ENCODE measurements around the gene IFFO2. TPM values are rescaled to one million over a fixed set of nuclear protein-coding genes. Genes with fewer than 3 reads are reported as not detected.

IFFO2 gene
- total and polyA plus RNA-seq, 12 donors = 5.9 to 23.4 (median 15.8) TPM

GRCh38 chr1:18901147-18901951 is 55.1 kb downstream of the IFFO2 start:
- WGBS, 4 donors = 36 to 54% (median 45%) methylated on average over 8 to 9 of the region's 9 CpGs
- H3K4me1 ChIP-seq (replicated peaks in 1 of 2) = peaks cover 10 to 14% of the 10 kb centered on the region in 2 donors
- H3K27ac ChIP-seq = no peak overlapping the region
- no peak for DNase-seq
- intact Hi-C loops (cut with DNase I) = no loop called here
- peak overlapping the region in 2 of 4 donors; percentile 44 to 94 for H3K4me3 ChIP-seq
- H3K9me3 ChIP-seq (replicated peaks in 1 of 3) = no peaks in the 10 kb centered on the region
- TF ChIP-seq, protein P1, sequence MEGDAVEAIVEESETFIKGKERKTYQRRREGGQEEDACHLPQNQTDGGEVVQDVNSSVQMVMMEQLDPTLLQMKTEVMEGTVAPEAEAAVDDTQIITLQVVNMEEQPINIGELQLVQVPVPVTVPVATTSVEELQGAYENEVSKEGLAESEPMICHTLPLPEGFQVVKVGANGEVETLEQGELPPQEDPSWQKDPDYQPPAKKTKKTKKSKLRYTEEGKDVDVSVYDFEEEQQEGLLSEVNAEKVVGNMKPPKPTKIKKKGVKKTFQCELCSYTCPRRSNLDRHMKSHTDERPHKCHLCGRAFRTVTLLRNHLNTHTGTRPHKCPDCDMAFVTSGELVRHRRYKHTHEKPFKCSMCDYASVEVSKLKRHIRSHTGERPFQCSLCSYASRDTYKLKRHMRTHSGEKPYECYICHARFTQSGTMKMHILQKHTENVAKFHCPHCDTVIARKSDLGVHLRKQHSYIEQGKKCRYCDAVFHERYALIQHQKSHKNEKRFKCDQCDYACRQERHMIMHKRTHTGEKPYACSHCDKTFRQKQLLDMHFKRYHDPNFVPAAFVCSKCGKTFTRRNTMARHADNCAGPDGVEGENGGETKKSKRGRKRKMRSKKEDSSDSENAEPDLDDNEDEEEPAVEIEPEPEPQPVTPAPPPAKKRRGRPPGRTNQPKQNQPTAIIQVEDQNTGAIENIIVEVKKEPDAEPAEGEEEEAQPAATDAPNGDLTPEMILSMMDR (IDR thresholded peaks at IDR 0.05) = no peak
- no peak for TF ChIP-seq POLR2A (IDR thresholded peaks at IDR 0.05)
- H3K36me3 ChIP-seq (replicated peaks in 1 of 2) = peaks cover 0 to 4% of the 10 kb centered on the region in 2 donors
- no peaks in the 10 kb centered on the region for H3K27me3 ChIP-seq

GRCh38 chr1:18900303-18900841 is 56.1 kb downstream of the IFFO2 start:
- Histone ChIP-seq H3K4me1 (replicated peaks in 1 of 2) (peaks cover 10 to 16% of the 10 kb centered on the region in 2 donors), H3K36me3 (replicated peaks in 1 of 2) (no peaks in the 10 kb centered on the region), H3K9me3 (replicated peaks in 1 of 3) (no peaks in the 10 kb centered on the region), H3K27me3 (no peaks in the 10 kb centered on the region), H3K4me3 (no peak overlapping the region), H3K27ac (no peak overlapping the region)
- no peak for DNase-seq
- WGBS, 4 donors = 79 to 87% (median 85%) methylated on average over 9 to 10 of the region's 10 CpGs
- TF ChIP-seq, protein P1 (IDR thresholded peaks at IDR 0.05) = no peak
- TF ChIP-seq POLR2A (IDR thresholded peaks at IDR 0.05) = no peak
- intact Hi-C loops (cut with DNase I) = no loop called here

GRCh38 chr1:18899363-18900049 is 57.0 kb downstream of the IFFO2 start:
- H3K4me3 ChIP-seq = no peak overlapping the region
- H3K36me3 ChIP-seq (replicated peaks in 1 of 2) = no peaks in the 10 kb centered on the region
- TF ChIP-seq, protein P1 (IDR thresholded peaks at IDR 0.05) = no peak
- TF ChIP-seq POLR2A (IDR thresholded peaks at IDR 0.05) = no peak
- DNase-seq = no peak
- 77 to 82% (median 80%) methylated on average over 4 of the region's 4 CpGs for WGBS, 4 donors
- H3K27me3 ChIP-seq = no peaks in the 10 kb centered on the region
- no peaks in the 10 kb centered on the region for H3K9me3 ChIP-seq (replicated peaks in 1 of 3)
- peaks cover 10 to 25% of the 10 kb centered on the region in 2 donors for H3K4me1 ChIP-seq (replicated peaks in 1 of 2)
- intact Hi-C loops (cut with DNase I) = no loop called here
- H3K27ac ChIP-seq = peak overlapping the region in 1 of 5 donors; percentile 39

DNA sequence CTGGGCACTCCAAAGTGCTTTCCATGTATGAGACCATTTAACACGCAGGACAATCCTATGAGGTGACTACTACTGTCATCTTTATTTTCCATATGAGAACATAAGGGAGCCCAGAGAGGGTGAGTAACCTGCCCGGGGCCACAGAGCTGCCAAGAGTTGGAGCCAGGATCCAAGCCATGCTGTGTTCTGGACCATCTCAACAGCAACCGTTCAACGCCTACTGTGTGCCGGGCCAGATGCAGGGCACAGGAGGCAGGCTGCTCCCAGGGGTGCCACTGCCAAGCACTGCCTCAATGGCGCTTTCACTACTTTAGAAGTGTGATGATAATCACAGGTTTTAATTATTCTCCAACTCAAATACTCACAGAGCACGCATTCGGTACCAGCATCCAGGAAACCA is 57.9 kb downstream of the IFFO2 start:
- Histone ChIP-seq H3K36me3 (replicated peaks in 1 of 2) (no peaks in the 10 kb centered on the region), H3K4me1 (replicated peaks in 1 of 2) (peaks cover 10 to 29% of the 10 kb centered on the region in 2 donors), H3K4me3 (no peak overlapping the region), H3K27ac (no peak overlapping the region), H3K27me3 (no peaks in the 10 kb centered on the region), H3K9me3 (replicated peaks in 1 of 3) (no peaks in the 10 kb centered on the region)
- WGBS, 4 donors = 92 to 95% (median 94%) methylated on average over 8 of the region's 8 CpGs
- intact Hi-C loops (cut with DNase I) = no loop called here
- TF ChIP-seq, protein P1 (IDR thresholded peaks at IDR 0.05) = no peak
- TF ChIP-seq POLR2A (IDR thresholded peaks at IDR 0.05) = no peak
- no peak for DNase-seq
